Activated T-helper 2 cell treated with anti-CD3 and anti-CD28 coated beads, Interferon-gamma antibody, Interleukin-2, Interleukin-4, amounts not matched to agents 10 μg/mL and 5 μg/mL and 100 μg/mL, durations not matched to agents 14 hours and 24 hours and 36 hours (primary cell): ENCODE measurements around the gene HEATR9. TPM values are rescaled to one million over a fixed set of nuclear protein-coding genes. Genes with fewer than 3 reads are reported as not detected.

ENCODE experiments used
- DNase-seq: peaks from one replicate; pipeline ENCODE4 v3.0.0; 2021; ENCODE audit warnings: low spot score
- H3K27ac Mint-ChIP-seq: one replicate; pipeline ENCODE4 v1.8.0; 2021; ENCODE audit warnings: mixed read lengths
- H3K27me3 Mint-ChIP-seq: one replicate; pipeline ENCODE4 v1.8.0; 2021; ENCODE audit warnings: low read depth, mixed read lengths
- H3K36me3 Mint-ChIP-seq: one replicate; pipeline ENCODE4 v1.8.0; 2021; ENCODE audit warnings: low read depth, mixed read lengths
- H3K4me1 Mint-ChIP-seq: one replicate; pipeline ENCODE4 v1.8.0; 2021; ENCODE audit warnings: low read depth, mixed read lengths
- H3K4me3 Mint-ChIP-seq: one replicate; pipeline ENCODE4 v1.8.0; 2021; ENCODE audit warnings: low read depth, mild to moderate bottlenecking, moderate library complexity, mixed read lengths
- H3K9me3 Mint-ChIP-seq: one replicate; pipeline ENCODE4 v1.8.0; 2021; ENCODE audit warnings: mixed read lengths
- intact Hi-C: fragments of 100-400 bp; cut with micrococcal nuclease; formaldehyde crosslinking; loops from one replicate; pipeline ENCODE4 v1.15.1; 2023
- total RNA-seq: library from RNA; stranded (reverse); gene quantifications from 2 replicates; pipeline ENCODE4 v1.2.3, GENCODE V29; 2022

Gene HEATR9
- total RNA-seq, 1 donor from 2014 or later: 0.14 TPM

DNA sequence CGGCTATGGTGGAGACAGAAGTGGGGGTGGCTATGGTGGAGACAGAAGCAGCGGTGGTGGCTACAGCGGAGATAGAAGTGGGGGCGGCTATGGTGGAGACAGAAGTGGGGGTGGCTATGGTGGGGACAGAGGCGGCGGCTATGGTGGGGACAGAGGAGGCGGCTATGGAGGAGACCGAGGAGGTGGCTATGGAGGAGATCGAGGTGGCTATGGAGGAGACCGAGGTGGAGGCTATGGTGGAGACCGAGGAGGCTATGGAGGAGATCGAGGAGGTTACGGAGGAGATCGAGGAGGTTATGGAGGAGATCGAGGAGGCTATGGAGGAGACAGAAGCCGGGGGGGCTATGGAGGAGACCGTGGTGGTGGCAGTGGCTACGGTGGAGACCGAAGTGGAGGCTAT lies 24.1 kb downstream of the HEATR9 start:
- peaks cover 74% of the 10 kb centered on the region for H3K36me3 Mint-ChIP-seq
- intact Hi-C loops: no loop called here
- no peaks in the 10 kb centered on the region for H3K9me3 Mint-ChIP-seq
- no peak for DNase-seq
- H3K27me3 Mint-ChIP-seq: no peaks in the 10 kb centered on the region
- H3K4me1 Mint-ChIP-seq: peaks cover 5% of the 10 kb centered on the region
- H3K4me3 Mint-ChIP-seq: no peak overlapping the region
- H3K27ac Mint-ChIP-seq: no peak overlapping the region

GRCh38 chr17:35843698-35844097 lies 25.0 kb downstream of the HEATR9 start:
- H3K4me1 Mint-ChIP-seq: peaks cover 5% of the 10 kb centered on the region
- H3K4me3 Mint-ChIP-seq: no peak overlapping the region
- no peak overlapping the region for H3K27ac Mint-ChIP-seq
- no peaks in the 10 kb centered on the region for H3K27me3 Mint-ChIP-seq
- intact Hi-C loops: no loop called here
- H3K9me3 Mint-ChIP-seq: no peaks in the 10 kb centered on the region
- peaks cover 72% of the 10 kb centered on the region for H3K36me3 Mint-ChIP-seq
- no peak for DNase-seq

DNA sequence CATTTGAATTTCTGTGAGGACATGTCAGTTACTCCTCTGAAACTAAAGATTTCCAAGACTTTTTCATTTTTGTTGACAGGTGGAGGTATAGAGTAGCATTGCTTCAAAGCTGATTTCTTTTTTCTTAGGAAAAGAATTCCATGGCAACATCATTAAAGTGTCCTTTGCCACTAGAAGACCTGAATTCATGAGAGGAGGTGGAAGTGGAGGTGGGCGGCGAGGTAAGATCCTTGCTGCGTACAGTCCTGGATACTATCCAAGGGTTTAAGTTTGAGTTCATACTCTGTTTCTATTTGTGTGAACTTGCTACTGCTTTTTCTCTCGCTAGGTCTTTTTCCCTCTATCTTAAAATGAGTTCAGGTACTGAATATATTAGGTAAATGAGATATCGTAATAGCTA lies 26.5 kb downstream of the HEATR9 start:
- Mint-ChIP-seq H3K36me3 (peaks cover 67% of the 10 kb centered on the region), H3K4me3 (no peak overlapping the region), H3K27me3 (no peaks in the 10 kb centered on the region), H3K4me1 (peaks cover 5% of the 10 kb centered on the region), H3K9me3 (no peaks in the 10 kb centered on the region), H3K27ac (no peak overlapping the region)
- intact Hi-C loops: no loop called here
- no peak for DNase-seq

GRCh38 chr17:35841505-35841904 lies 27.2 kb downstream of the HEATR9 start:
- no peak overlapping the region for H3K4me3 Mint-ChIP-seq
- no peaks in the 10 kb centered on the region for H3K27me3 Mint-ChIP-seq
- DNase-seq: no peak
- H3K4me1 Mint-ChIP-seq: peaks cover 5% of the 10 kb centered on the region
- no peak overlapping the region for H3K27ac Mint-ChIP-seq
- intact Hi-C loops: no loop called here
- peaks cover 67% of the 10 kb centered on the region for H3K36me3 Mint-ChIP-seq
- no peaks in the 10 kb centered on the region for H3K9me3 Mint-ChIP-seq

GRCh38 chr17:35841101-35841500 lies 27.6 kb downstream of the HEATR9 start:
- H3K4me1 Mint-ChIP-seq: peaks cover 5% of the 10 kb centered on the region
- peaks cover 67% of the 10 kb centered on the region for H3K36me3 Mint-ChIP-seq
- intact Hi-C loops: no loop called here
- H3K9me3 Mint-ChIP-seq: no peaks in the 10 kb centered on the region
- H3K4me3 Mint-ChIP-seq: no peak overlapping the region
- no peak for DNase-seq
- no peaks in the 10 kb centered on the region for H3K27me3 Mint-ChIP-seq
- H3K27ac Mint-ChIP-seq: no peak overlapping the region

DNA sequence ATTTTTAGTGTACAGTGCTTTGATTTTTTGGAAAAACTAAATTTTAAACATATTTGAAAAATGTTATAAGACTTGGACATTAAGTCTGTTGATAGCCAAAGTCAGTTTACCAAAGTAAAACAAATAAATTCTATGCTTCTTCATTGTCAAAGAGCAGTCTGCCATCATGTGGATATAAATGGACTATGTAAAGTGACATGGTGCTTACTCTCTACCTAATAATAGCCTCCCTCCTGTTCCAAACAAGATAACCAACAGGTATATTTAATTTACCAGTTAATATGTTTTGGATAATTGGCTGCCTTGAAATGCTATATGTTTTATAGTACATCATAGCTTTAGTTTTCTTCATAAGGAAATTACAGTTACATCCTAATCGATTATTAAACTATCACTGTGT lies 43.5 kb downstream of the HEATR9 start:
- Mint-ChIP-seq H3K4me3 (no peak overlapping the region), H3K36me3 (peaks cover 74% of the 10 kb centered on the region), H3K27ac (no peak overlapping the region), H3K9me3 (no peaks in the 10 kb centered on the region), H3K4me1 (peaks cover 4% of the 10 kb centered on the region), H3K27me3 (no peaks in the 10 kb centered on the region)
- intact Hi-C loops: no loop called here
- DNase-seq: no peak

- Mint-ChIP-seq H3K27me3 (no peaks in the 10 kb centered on the region), H3K4me1 (peaks cover 13% of the 10 kb centered on the region), H3K4me3 (no peak overlapping the region), H3K27ac (no peak overlapping the region), H3K9me3 (no peaks in the 10 kb centered on the region), H3K36me3 (peaks cover 72% of the 10 kb centered on the region)
- DNase-seq: no peak
- intact Hi-C loops: no loop called here
Observed at GRCh38 chr17:35821308-35821707, 47.4 kb downstream of the HEATR9 start.

- no peak overlapping the region for H3K4me3 Mint-ChIP-seq
- no peak overlapping the region for H3K27ac Mint-ChIP-seq
- no peak for DNase-seq
- peaks cover 25% of the 10 kb centered on the region for H3K4me1 Mint-ChIP-seq
- H3K36me3 Mint-ChIP-seq: peaks cover 69% of the 10 kb centered on the region
- H3K27me3 Mint-ChIP-seq: no peaks in the 10 kb centered on the region
- intact Hi-C loops: no loop called here
- no peaks in the 10 kb centered on the region for H3K9me3 Mint-ChIP-seq
Observed at GRCh38 chr17:35819455-35819854, 49.2 kb downstream of the HEATR9 start.

DNA sequence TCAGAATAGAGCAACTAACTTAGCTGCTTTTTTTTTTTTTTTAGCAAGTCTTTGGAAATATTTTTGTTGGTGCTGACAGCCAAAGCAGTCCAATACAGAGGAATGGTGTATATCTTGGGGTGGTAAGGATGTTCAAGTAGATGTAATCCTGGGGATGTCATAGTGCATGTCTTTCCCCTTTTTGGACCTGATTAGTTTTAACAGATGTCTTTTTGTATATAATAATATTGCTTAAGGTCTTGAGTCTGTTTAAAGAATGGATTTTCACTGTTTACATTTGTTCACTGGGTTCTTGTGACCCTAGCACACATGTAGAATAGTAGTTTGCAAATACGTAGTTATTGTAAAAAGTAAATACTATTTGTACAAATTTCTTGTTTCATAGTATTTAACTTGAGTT lies 51.5 kb downstream of the HEATR9 start:
- H3K4me1 Mint-ChIP-seq: peaks cover 36% of the 10 kb centered on the region
- DNase-seq: no peak
- intact Hi-C loops: no loop called here
- no peak overlapping the region for H3K4me3 Mint-ChIP-seq
- H3K27ac Mint-ChIP-seq: no peak overlapping the region
- H3K36me3 Mint-ChIP-seq: peaks cover 61% of the 10 kb centered on the region
- H3K9me3 Mint-ChIP-seq: no peaks in the 10 kb centered on the region
- H3K27me3 Mint-ChIP-seq: no peaks in the 10 kb centered on the region

- intact Hi-C loops: no loop called here
- peaks cover 60% of the 10 kb centered on the region for H3K36me3 Mint-ChIP-seq
- no peaks in the 10 kb centered on the region for H3K9me3 Mint-ChIP-seq
- H3K27me3 Mint-ChIP-seq: no peaks in the 10 kb centered on the region
- no peak overlapping the region for H3K4me3 Mint-ChIP-seq
- DNase-seq: no peak
- no peak overlapping the region for H3K27ac Mint-ChIP-seq
- H3K4me1 Mint-ChIP-seq: peaks cover 37% of the 10 kb centered on the region
Observed at GRCh38 chr17:35816723-35817122, 52.0 kb downstream of the HEATR9 start.

GRCh38 chr17:35812456-35812855 lies 56.2 kb downstream of the HEATR9 start:
- DNase-seq: no peak

GRCh38 chr17:35811759-35812158 lies 56.9 kb downstream of the HEATR9 start:
- peak overlapping the region; percentile 5 for H3K27ac Mint-ChIP-seq
- H3K9me3 Mint-ChIP-seq: no peaks in the 10 kb centered on the region
- intact Hi-C loops: no loop called here
- H3K4me3 Mint-ChIP-seq: peak overlapping the region; percentile 43
- H3K4me1 Mint-ChIP-seq: peaks cover 45% of the 10 kb centered on the region
- H3K36me3 Mint-ChIP-seq: peaks cover 39% of the 10 kb centered on the region
- no peak for DNase-seq
- H3K27me3 Mint-ChIP-seq: no peaks in the 10 kb centered on the region

More at GRCh38 chr17:35812456-35812855, 56.2 kb downstream of the HEATR9 start:
- Mint-ChIP-seq H3K36me3 (peaks cover 44% of the 10 kb centered on the region), H3K4me1 (peaks cover 45% of the 10 kb centered on the region), H3K27ac (no peak overlapping the region), H3K27me3 (no peaks in the 10 kb centered on the region), H3K4me3 (no peak overlapping the region), H3K9me3 (no peaks in the 10 kb centered on the region)
- intact Hi-C loops: no loop called here

DNA sequence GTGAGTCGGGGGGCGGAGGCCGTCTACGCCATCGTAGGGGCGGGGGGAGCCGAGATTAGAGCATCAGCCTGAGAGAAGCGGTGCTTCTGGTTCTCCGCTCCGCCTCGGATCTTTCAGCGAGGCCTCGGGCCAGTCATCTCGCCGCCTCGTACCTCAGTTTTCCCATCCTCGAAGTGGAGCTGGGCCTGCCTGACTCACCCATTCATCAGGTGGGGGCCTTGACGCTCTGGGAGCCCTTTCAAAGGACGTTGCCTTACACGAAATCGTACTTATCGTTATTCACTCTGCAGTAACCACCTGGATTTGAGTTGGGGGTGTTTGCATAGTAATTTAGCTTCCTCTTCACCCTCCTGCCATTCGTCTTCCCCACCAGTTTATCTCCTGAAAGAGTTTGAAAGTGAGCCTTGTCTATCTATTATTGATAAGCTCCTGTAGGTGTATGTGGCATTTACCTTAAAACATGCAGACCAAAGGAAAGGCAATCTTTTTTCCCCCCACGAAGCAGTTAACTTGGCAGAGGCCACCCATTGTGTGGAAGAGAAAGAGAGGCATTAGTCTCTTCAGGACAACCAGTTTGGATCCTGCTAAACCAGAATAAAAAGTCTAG lies 58.7 kb downstream of the HEATR9 start:
- Mint-ChIP-seq H3K36me3 (peaks cover 28% of the 10 kb centered on the region), H3K27ac (peak overlapping the region; percentile 97), H3K4me1 (peaks cover 35% of the 10 kb centered on the region), H3K27me3 (no peaks in the 10 kb centered on the region), H3K9me3 (no peaks in the 10 kb centered on the region), H3K4me3 (peak overlapping the region; percentile 91)
- DNase-seq: no peak
- intact Hi-C loops: loop anchor here (1.0 to 5.0 kb wide), 2 partner anchors 46 to 223 kb away; partner anchors contain the start of gene AP2B1
